Upper lobe of right lung (tissue), 1 donor: Measurements from ENCODE around the gene RASAL2. TPM values are rescaled to one million over a fixed set of nuclear protein-coding genes. Genes with fewer than 3 reads are reported as not detected.

Source experiments
- ATAC-seq: fragments of 200-7000 bp; cut with Tn5 transposase; one replicate; pipeline ENCODE4 v1.9.1; 2020; ENCODE audit warnings: mild to moderate bottlenecking, moderate library complexity
- DNase-seq: peaks from one replicate; pipeline ENCODE4 v3.0.0-alpha.2; 2020
- H3K27ac ChIP-seq: fragments of 200-600 bp; one replicate; pipeline ENCODE4 v1.8.0; 2022
- H3K27me3 ChIP-seq: fragments of 200-600 bp; one replicate; pipeline ENCODE4 v1.8.0; 2022; ENCODE audit warnings: mild to moderate bottlenecking
- H3K36me3 ChIP-seq: fragments of 200-600 bp; one replicate; pipeline ENCODE4 v1.8.0; 2022
- H3K4me1 ChIP-seq: fragments of 200-600 bp; one replicate; pipeline ENCODE4 v1.8.0; 2022
- H3K4me3 ChIP-seq: fragments of 200-600 bp; one replicate; pipeline ENCODE4 v1.8.0; 2022; ENCODE audit warnings: mild to moderate bottlenecking
- H3K9me3 ChIP-seq: fragments of 200-600 bp; one replicate; pipeline ENCODE4 v1.8.0; 2022
- intact Hi-C: fragments of 100-400 bp; cut with DNase I; formaldehyde crosslinking; loops from one replicate; pipeline ENCODE4 v1.11.0; 2022
- total RNA-seq: library from RNA; stranded (reverse); fragmentation: NEBNext Ultra II Directional; extraction: Animal tissue kit (Norgen Biotek cat#: 25700); gene quantifications from one replicate; pipeline ENCODE4 v1.2.1, GENCODE V29; 2021
- TF ChIP-seq, protein P1 (sequence below): fragments of 200-600 bp; IDR thresholded peaks from one replicate; pipeline ENCODE4 v1.8.0; 2022; ENCODE audit warnings: antibody characterized with exemption
- donor health status: DM: no; HTN: yes; CAD: no; lungs with severe emphysema.

RASAL2 gene
- total RNA-seq, 1 donor from 2014 or later, result 39.4 TPM

DNA sequence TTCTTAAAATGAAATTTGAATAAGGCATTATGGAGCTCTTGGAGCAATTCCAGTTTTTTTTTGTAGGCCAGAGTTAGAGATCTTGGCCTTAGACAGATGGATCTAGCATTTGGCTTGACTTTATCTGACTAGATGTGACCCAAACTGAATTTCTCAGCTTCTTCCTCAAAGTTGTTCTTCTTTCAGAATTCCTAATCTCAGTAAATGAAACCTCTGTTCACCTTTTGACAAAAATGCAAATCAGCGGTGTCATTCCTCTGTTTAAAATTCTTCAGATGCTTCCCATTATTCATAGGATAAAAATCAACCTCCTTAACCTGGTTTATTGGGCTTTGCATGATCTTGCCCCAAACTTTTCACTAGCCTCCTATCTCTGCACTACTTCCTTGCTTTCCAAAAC, 177.6 kb downstream of the RASAL2 start:
- no peaks in the 10 kb centered on the region for H3K27me3 ChIP-seq
- H3K27ac ChIP-seq, result no peak overlapping the region
- TF ChIP-seq, protein P1, sequence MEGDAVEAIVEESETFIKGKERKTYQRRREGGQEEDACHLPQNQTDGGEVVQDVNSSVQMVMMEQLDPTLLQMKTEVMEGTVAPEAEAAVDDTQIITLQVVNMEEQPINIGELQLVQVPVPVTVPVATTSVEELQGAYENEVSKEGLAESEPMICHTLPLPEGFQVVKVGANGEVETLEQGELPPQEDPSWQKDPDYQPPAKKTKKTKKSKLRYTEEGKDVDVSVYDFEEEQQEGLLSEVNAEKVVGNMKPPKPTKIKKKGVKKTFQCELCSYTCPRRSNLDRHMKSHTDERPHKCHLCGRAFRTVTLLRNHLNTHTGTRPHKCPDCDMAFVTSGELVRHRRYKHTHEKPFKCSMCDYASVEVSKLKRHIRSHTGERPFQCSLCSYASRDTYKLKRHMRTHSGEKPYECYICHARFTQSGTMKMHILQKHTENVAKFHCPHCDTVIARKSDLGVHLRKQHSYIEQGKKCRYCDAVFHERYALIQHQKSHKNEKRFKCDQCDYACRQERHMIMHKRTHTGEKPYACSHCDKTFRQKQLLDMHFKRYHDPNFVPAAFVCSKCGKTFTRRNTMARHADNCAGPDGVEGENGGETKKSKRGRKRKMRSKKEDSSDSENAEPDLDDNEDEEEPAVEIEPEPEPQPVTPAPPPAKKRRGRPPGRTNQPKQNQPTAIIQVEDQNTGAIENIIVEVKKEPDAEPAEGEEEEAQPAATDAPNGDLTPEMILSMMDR, result no peak
- no peak overlapping the region for H3K4me3 ChIP-seq
- peaks cover 6% of the 10 kb centered on the region for H3K4me1 ChIP-seq
- no peaks in the 10 kb centered on the region for H3K9me3 ChIP-seq
- no peak for DNase-seq
- no peaks in the 10 kb centered on the region for H3K36me3 ChIP-seq
- intact Hi-C loops, result no loop called here
- ATAC-seq, result no peak

DNA sequence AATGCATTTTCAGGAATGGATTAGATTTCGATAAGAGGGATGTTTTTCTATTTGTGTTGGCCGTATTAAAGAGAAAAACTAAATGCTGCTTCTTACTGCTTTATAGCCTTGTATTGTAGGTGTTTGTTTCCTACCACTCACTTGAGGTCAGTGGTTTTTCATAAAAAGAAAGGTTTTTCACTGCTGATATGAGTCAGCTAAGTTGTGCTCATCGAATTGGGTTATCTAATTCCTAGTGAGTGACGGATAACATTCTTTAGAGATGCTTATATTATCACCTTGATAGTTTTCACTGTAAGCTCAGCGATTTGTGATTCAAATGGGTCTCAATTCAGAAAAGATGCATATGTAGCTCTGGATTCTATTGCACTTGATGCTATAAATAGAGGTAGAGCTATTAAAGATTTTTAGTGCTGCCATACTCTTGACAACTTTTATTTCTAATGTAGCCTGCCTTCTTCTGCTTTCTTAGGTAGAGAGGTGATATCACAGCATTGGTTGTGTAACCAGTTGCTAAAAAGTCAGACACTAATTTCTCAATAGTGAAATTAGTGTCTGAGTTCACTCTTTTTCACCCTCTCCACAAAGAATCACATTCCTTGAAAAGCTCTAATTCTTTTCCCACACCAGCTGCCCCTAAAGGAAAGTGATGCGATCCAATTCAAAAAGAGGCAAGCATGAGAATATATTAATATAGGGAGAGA, 180.0 kb downstream of the RASAL2 start:
- intact Hi-C loops, result no loop called here

DNA sequence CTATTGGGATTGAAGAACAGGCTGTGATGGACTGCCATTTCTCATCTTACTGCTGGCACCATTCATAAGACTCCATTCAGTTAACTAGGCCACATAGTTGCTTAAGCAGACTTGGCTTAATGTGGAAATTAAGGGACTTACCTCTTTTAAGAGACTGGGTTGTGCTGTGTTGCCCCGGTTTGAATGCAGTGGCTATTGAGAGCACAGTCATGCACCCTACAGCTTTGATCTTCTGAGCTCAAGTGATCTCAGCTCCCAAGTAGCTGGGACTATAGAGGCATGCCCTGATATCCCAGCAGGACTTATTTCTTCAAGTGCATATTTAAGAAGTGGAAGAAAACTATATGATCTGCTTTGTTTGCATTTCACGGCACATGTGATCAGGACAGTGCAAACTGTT, 181.1 kb downstream of the RASAL2 start:
- Histone ChIP-seq H3K4me3 (no peak overlapping the region), H3K9me3 (no peaks in the 10 kb centered on the region), H3K4me1 (peaks cover 17% of the 10 kb centered on the region), H3K27ac (no peak overlapping the region), H3K36me3 (no peaks in the 10 kb centered on the region), H3K27me3 (no peaks in the 10 kb centered on the region)
- ATAC-seq (peak; percentile 42), DNase-seq (no peak)
- TF ChIP-seq, protein P1, result no peak
- intact Hi-C loops, result no loop called here

More for the DNA sequence above, 180.0 kb downstream of the RASAL2 start:
- H3K4me3 ChIP-seq, result no peak overlapping the region
- H3K4me1 ChIP-seq, result peaks cover 13% of the 10 kb centered on the region
- no peaks in the 10 kb centered on the region for H3K27me3 ChIP-seq
- no peak for ATAC-seq
- no peak for DNase-seq
- no peak overlapping the region for H3K27ac ChIP-seq
- TF ChIP-seq, protein P1, result no peak
- H3K9me3 ChIP-seq, result no peaks in the 10 kb centered on the region
- no peaks in the 10 kb centered on the region for H3K36me3 ChIP-seq

DNA sequence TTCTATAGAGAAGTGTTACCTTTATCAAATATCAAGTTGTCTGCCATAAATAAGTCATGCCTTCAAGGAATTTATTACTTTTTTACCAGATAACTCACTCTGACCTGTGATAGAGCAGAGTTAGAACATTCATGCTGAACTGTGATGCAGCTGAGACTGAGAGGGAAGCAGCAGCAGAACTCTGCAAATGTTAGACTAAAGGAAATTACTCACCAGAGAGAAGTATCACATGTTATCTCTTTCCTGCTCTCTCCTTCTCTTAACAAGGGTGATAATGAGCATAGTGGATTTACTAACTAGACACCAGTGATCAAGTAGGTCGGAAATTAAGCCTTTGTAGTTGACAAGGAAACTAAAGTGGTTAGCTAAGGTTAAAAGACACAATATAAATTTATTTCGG, 181.6 kb downstream of the RASAL2 start:
- DNase-seq (no peak), ATAC-seq (peak; percentile 64)
- H3K9me3 ChIP-seq, result no peaks in the 10 kb centered on the region
- intact Hi-C loops, result no loop called here
- peak overlapping the region; percentile 6 for H3K27ac ChIP-seq
- H3K27me3 ChIP-seq, result no peaks in the 10 kb centered on the region
- H3K4me1 ChIP-seq, result peaks cover 17% of the 10 kb centered on the region
- H3K36me3 ChIP-seq, result no peaks in the 10 kb centered on the region
- TF ChIP-seq, protein P1, result no peak
- H3K4me3 ChIP-seq, result no peak overlapping the region

DNA sequence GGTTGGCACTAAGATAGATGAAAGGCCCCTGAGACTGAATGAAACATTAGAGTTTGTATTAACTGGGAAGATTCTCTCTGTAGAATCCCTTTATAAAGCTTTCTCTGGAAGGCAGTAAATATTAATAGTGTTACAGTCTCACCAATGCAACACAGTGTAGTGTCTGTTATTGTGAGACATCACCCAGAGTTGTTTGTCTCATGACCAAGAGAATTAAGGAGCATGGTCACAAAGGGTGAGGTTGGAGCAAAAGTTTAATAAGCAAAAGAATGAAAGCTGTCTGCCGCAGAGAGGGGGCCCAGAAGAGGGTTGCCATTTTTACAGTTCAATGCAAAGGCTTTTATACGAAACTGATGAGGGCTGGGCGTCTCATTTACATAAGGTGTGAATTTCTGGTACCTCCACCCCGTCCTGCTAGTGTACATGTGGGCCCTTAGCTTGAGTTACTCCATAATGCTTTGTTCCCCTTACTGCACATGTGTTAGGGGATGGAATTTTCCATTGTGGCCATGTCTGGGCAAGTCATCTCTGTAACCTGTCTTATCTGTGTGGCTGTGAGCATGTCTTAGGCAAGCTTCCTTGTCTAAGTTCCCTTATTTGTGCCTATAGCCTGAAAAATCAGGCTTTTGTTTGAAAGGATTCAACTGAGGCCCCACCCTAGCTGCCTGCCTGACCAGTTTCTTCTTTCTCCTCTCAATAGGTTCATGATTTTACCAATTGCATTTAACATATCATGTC, 184.1 kb downstream of the RASAL2 start:
- H3K27ac ChIP-seq, result no peak overlapping the region
- peak; percentile 76 for ATAC-seq
- no peak for DNase-seq
- TF ChIP-seq, protein P1, result no peak
- no peaks in the 10 kb centered on the region for H3K36me3 ChIP-seq
- peaks cover 17% of the 10 kb centered on the region for H3K4me1 ChIP-seq
- intact Hi-C loops, result no loop called here
- H3K9me3 ChIP-seq, result no peaks in the 10 kb centered on the region
- H3K4me3 ChIP-seq, result no peak overlapping the region
- H3K27me3 ChIP-seq, result no peaks in the 10 kb centered on the region
